Suprapubic skin (tissue), 4 donors: ENCODE measurements around the gene DIPK1B. TPM values are rescaled to one million over a fixed set of nuclear protein-coding genes. Genes with fewer than 3 reads are reported as not detected.

Source experiments
- DNase-seq, 2 donors: peaks; one replicate each; pipeline ENCODE4 v3.0.0-alpha.2; 2019; ENCODE audit warnings: low spot score in 2 of 2
- H3K27ac ChIP-seq: fragments of 200-600 bp; sonication (generic); one replicate; pipeline ENCODE4 v1.5.1; 2019
- H3K27me3 ChIP-seq: fragments of 200-600 bp; sonication (generic); one replicate; pipeline ENCODE4 v1.5.1; 2019
- H3K36me3 ChIP-seq: fragments of 200-600 bp; sonication (generic); one replicate; pipeline ENCODE4 v1.5.1; 2019
- H3K4me1 ChIP-seq: fragments of 200-600 bp; sonication (generic); one replicate; pipeline ENCODE4 v1.5.1; 2019
- H3K4me3 ChIP-seq: fragments of 200-600 bp; sonication (generic); one replicate; pipeline ENCODE4 v1.5.1; 2019; ENCODE audit warnings: mild to moderate bottlenecking
- H3K9me3 ChIP-seq: fragments of 200-600 bp; sonication (generic); one replicate; pipeline ENCODE4 v1.5.1; 2019
- CTCF ChIP-seq, 2 donors: fragments of 200-600 bp in 1 of 2; fragments of 450-650 bp in 1 of 2; sonication (generic) in 1 of 2; IDR thresholded peaks; one replicate each; pipeline ENCODE4 v1.5.1; 2016 to 2019; ENCODE audit warnings: antibody characterized with exemption in 2 of 2, mild to moderate bottlenecking in 1 of 2, moderate library complexity in 1 of 2
- EP300 ChIP-seq: sonication (generic); formaldehyde crosslinking; IDR thresholded peaks from one replicate; pipeline ENCODE4 v1.6.1; 2017; ENCODE audit warnings: antibody characterized with exemption
- POLR2A ChIP-seq, 2 donors: fragments of 450-650 bp; IDR thresholded peaks; one replicate each; pipeline ENCODE4 v1.6.1; 2017; ENCODE audit warnings: antibody characterized with exemption in 2 of 2, mild to moderate bottlenecking in 2 of 2, moderate library complexity in 2 of 2
- POLR2AphosphoS5 ChIP-seq, 3 donors: sonication (generic); formaldehyde crosslinking; IDR thresholded peaks; one replicate each; pipeline ENCODE4 v1.6.1; 2017; ENCODE audit warnings: antibody characterized with exemption in 3 of 3
- WGBS: methylation state at CpG from one replicate; pipeline ENCODE4 v1.1.5; 2018; 5-methylcytosine and 5-hydroxymethylcytosine counted together
- total RNA-seq, 4 donors: library from RNA; depleted of rRNA; stranded (reverse); fragments of >200 nt; gene quantifications; one replicate each; pipeline ENCODE4 v1.1.0, GENCODE V29; 2016

DIPK1B gene
- total RNA-seq, 4 donors from 2014 or later: 3.8 to 13.1 (median 6.3) TPM

DNA sequence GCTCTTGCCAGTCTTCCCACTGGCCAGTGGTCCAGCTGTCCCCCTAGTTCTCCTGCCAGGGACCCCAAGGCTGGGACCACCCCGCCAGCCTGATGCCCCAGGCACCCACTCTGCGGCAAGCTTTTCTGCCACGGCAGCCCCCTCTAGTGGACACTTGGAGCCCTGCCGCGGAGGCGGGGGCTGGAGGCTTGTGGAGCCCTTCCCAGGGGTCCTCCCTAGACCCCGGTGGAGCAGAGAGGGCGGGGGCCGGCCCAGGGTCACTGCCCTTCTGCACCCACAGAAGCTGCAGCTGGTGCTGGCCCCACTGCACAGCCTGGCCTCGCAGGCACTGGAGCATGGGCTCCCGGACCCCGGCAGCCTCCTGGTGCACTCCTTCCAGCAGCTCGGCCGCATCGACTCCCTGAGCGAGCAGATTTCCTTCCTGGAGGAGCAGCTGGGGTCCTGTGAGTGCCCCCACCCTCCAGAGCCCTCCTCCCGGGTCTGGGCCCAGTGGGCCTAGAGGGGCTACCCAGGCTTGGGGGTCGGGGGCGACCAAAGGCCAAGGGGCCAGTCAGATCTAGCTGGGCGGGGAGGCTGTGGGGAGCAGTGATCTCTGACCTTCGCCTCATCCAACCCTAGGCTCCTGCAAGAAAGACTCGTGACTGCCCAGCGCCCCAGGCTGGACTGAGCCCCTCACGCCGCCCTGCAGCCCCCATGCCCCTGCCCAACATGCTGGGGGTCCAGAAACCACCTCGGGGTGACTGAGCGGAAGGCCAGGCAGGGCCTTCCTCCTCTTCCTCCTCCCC is 40.5 kb upstream of the DIPK1B start:
- Histone ChIP-seq H3K27ac (no peak overlapping the region), H3K9me3 (no peaks in the 10 kb centered on the region), H3K27me3 (peaks cover 20% of the 10 kb centered on the region), H3K36me3 (peaks cover 39% of the 10 kb centered on the region), H3K4me3 (no peak overlapping the region), H3K4me1 (peaks cover 3% of the 10 kb centered on the region)
- WGBS: 40% methylated on average over 22 of the region's 27 CpGs
- no peak for TF ChIP-seq POLR2AphosphoS5 (IDR thresholded peaks at IDR 0.05)
- peak in 1 of 2 donors; percentile 89 for TF ChIP-seq CTCF (IDR thresholded peaks at IDR 0.05)
- TF ChIP-seq EP300: no peak
- no peak for DNase-seq

- no peak overlapping the region for H3K27ac ChIP-seq
- no peaks in the 10 kb centered on the region for H3K9me3 ChIP-seq
- 58% methylated on average over 6 of the region's 14 CpGs for WGBS
- peaks cover 45% of the 10 kb centered on the region for H3K36me3 ChIP-seq
- no peak for DNase-seq
- TF ChIP-seq POLR2AphosphoS5 (IDR thresholded peaks at IDR 0.05) (no peak), CTCF (IDR thresholded peaks at IDR 0.05) (no peak), POLR2A (IDR thresholded peaks at IDR 0.05) (no peak)
- H3K4me1 ChIP-seq: peaks cover 3% of the 10 kb centered on the region
- no peak overlapping the region for H3K4me3 ChIP-seq
- peaks cover 14% of the 10 kb centered on the region for H3K27me3 ChIP-seq
These were observed 39.8 kb upstream of the DIPK1B start for GRCh38 chr9:136672431-136673087.

GRCh38 chr9:136673088-136673974 is 39.0 kb upstream of the DIPK1B start:
- Histone ChIP-seq H3K27ac (no peak overlapping the region), H3K36me3 (peaks cover 45% of the 10 kb centered on the region), H3K9me3 (no peaks in the 10 kb centered on the region), H3K4me3 (no peak overlapping the region), H3K27me3 (peaks cover 14% of the 10 kb centered on the region), H3K4me1 (peaks cover 3% of the 10 kb centered on the region)
- no peak for DNase-seq
- TF ChIP-seq CTCF (IDR thresholded peaks at IDR 0.05) (no peak), POLR2AphosphoS5 (IDR thresholded peaks at IDR 0.05) (no peak), POLR2A (IDR thresholded peaks at IDR 0.05) (no peak), EP300 (no peak)
- WGBS: no CpG with 5 or more reads among the region's 35 CpGs

GRCh38 chr9:136673975-136674785 is 38.2 kb upstream of the DIPK1B start:
- H3K9me3 ChIP-seq: no peaks in the 10 kb centered on the region
- peaks cover 45% of the 10 kb centered on the region for H3K36me3 ChIP-seq
- peaks cover 11% of the 10 kb centered on the region for H3K4me1 ChIP-seq
- no peak overlapping the region for H3K27ac ChIP-seq
- no peak overlapping the region for H3K4me3 ChIP-seq
- peaks cover 13% of the 10 kb centered on the region for H3K27me3 ChIP-seq
- no peak for TF ChIP-seq POLR2A (IDR thresholded peaks at IDR 0.05)
- no peak for TF ChIP-seq CTCF (IDR thresholded peaks at IDR 0.05)
- TF ChIP-seq POLR2AphosphoS5 (IDR thresholded peaks at IDR 0.05): no peak
- TF ChIP-seq EP300: no peak
- no peak for DNase-seq
- WGBS: 95% methylated on average over 15 of the region's 26 CpGs
